ENCODE results near the gene PKDCC.

DNA sequence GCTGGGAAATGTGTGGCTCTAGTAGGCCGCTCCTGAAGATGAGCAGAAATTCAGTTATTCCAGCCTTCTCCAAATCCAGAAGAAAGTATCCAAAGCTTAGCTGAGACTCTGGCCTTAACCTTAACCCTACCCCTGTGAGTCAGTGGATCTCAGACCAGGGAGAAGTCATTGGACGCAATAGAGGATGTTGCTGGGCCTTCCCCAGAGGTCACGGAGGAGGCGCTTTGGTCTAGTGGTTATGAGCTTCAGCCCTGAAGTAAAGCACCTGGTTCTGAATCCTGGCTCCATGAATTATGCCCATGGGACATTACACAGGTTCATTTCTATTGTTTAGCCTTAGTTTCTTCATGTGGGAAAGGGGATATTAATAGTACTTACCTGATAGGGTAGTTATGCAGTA lies 24.0 kb downstream of the PKDCC start:
- TF ChIP-seq POLR2A (IDR thresholded peaks at IDR 0.05): no peak
- TF ChIP-seq, protein P1, sequence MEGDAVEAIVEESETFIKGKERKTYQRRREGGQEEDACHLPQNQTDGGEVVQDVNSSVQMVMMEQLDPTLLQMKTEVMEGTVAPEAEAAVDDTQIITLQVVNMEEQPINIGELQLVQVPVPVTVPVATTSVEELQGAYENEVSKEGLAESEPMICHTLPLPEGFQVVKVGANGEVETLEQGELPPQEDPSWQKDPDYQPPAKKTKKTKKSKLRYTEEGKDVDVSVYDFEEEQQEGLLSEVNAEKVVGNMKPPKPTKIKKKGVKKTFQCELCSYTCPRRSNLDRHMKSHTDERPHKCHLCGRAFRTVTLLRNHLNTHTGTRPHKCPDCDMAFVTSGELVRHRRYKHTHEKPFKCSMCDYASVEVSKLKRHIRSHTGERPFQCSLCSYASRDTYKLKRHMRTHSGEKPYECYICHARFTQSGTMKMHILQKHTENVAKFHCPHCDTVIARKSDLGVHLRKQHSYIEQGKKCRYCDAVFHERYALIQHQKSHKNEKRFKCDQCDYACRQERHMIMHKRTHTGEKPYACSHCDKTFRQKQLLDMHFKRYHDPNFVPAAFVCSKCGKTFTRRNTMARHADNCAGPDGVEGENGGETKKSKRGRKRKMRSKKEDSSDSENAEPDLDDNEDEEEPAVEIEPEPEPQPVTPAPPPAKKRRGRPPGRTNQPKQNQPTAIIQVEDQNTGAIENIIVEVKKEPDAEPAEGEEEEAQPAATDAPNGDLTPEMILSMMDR (IDR thresholded peaks at IDR 0.05): no peak
